OCI-LY1 (cell line): ENCODE data around the gene PRMT9.

Experiments used
- CTCF ChIP-seq: fragments of 200-600 bp; sonication (generic), shearing (Covaris generic); IDR thresholded peaks from 2 replicates; pipeline ENCODE4 v1.5.1; 2017; ENCODE audit warnings: mild to moderate bottlenecking, antibody characterized with exemption, low read length, moderate library complexity, mixed read lengths
- EZH2 ChIP-seq: fragments of 200-600 bp; sonication (generic), shearing (Covaris generic); IDR thresholded peaks from 2 replicates; pipeline ENCODE4 v1.8.0; 2017; ENCODE audit warnings: borderline replicate concordance, mixed run types, mild to moderate bottlenecking, antibody characterized with exemption, low read length, moderate library complexity, mixed read lengths

GRCh38 chr4:147674073-147674472 lies 9.9 kb downstream of the PRMT9 start:
- TF ChIP-seq CTCF (no peak), EZH2 (no peak)
